ENCODE results near the gene CRB2. TPM values are rescaled to one million over a fixed set of nuclear protein-coding genes. Genes with fewer than 3 reads are reported as not detected.

The CRB2 gene
- total and polyA plus RNA-seq, 3 donors from 2014 or later: 0.63 to 3.4 (median 0.68) TPM

DNA sequence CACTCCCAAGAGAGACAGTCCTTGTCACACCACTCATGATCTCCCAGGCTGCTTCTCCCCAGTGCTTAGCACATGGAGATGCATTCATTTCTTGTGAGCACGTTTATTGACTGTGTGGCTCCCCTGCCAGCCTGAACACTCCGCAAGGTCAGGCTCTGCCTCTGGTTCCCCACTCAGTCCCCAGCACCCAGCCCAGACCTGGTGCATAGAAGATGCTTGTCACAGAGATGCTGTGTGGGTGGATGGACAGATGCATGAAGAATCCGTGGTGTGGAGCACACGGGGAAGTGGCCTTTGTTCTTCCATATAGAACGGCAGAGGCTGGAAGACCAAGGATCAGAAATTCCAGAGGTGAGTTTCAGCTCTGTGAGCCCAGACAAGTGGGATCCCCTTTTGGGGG is 13.8 kb upstream of the CRB2 start:
- no peaks in the 10 kb centered on the region for H3K27me3 ChIP-seq
- no peak overlapping the region for H3K4me3 ChIP-seq
- H3K4me1 ChIP-seq: peaks cover 4% of the 10 kb centered on the region
- no peak for DNase-seq
- H3K9me3 ChIP-seq: no peaks in the 10 kb centered on the region
- WGBS, 2 donors: 92 to 96% methylated on average over 4 to 5 of the region's 5 CpGs
- intact Hi-C loops (cut with DNase I; ENCODE audit: low total_unique reads): loop anchor here (10.0 kb wide), 1 partner anchor 257 kb away; no protein-coding TSS in a partner anchor
- TF ChIP-seq POLR2A (IDR thresholded peaks at IDR 0.05): no peak
- TF ChIP-seq, protein P1, sequence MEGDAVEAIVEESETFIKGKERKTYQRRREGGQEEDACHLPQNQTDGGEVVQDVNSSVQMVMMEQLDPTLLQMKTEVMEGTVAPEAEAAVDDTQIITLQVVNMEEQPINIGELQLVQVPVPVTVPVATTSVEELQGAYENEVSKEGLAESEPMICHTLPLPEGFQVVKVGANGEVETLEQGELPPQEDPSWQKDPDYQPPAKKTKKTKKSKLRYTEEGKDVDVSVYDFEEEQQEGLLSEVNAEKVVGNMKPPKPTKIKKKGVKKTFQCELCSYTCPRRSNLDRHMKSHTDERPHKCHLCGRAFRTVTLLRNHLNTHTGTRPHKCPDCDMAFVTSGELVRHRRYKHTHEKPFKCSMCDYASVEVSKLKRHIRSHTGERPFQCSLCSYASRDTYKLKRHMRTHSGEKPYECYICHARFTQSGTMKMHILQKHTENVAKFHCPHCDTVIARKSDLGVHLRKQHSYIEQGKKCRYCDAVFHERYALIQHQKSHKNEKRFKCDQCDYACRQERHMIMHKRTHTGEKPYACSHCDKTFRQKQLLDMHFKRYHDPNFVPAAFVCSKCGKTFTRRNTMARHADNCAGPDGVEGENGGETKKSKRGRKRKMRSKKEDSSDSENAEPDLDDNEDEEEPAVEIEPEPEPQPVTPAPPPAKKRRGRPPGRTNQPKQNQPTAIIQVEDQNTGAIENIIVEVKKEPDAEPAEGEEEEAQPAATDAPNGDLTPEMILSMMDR (IDR thresholded peaks at IDR 0.05): no peak
- no peak overlapping the region for H3K27ac ChIP-seq
- no peaks in the 10 kb centered on the region for H3K36me3 ChIP-seq (ENCODE audit: low read depth, missing control alignments)

DNA sequence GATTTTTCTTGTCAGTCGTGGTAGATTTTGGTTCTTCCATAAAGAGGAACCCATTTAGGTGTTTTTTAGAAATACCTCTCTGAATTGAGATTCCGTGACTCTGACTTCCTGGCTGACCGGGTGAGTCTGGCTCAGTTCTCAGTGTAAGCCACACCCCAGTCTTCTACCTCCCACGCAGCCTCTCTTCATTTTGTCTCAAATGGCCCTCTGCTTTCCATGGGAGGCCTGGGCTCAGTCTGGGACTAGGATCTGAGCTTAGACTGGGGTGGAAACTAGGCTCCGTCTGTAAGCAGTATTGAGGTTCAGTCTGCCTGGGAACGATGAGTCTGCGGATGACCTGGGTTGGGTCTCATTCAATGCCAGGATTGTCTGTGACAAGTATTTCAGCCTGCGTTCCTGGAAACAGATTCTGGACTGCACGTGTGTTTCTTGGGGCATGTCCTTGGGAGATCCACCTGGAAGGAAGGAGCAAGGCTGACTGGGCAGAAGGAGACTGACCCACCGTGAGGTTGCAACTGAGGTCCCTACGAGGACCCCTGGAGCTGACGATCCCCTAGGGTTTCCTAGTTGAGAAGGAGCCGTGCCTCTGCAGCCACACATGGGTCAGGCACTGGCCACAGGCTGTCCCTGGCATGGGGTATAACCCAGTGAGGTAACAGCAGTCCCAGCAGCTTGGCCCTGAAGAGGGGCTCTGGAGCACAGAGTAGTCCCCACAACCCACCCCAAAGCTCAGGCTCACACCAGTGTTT is 12.4 kb upstream of the CRB2 start:
- TF ChIP-seq POLR2A (IDR thresholded peaks at IDR 0.05): no peak
- TF ChIP-seq, protein P1 (IDR thresholded peaks at IDR 0.05): no peak
- intact Hi-C loops (cut with DNase I; ENCODE audit: low total_unique reads): loop anchor here (10.0 kb wide), 1 partner anchor 259 kb away; no protein-coding TSS in a partner anchor
- no peak for DNase-seq
- Histone ChIP-seq H3K27ac (no peak overlapping the region), H3K4me1 (peaks cover 4% of the 10 kb centered on the region), H3K4me3 (no peak overlapping the region), H3K27me3 (no peaks in the 10 kb centered on the region), H3K36me3 (ENCODE audit: low read depth, missing control alignments) (no peaks in the 10 kb centered on the region), H3K9me3 (no peaks in the 10 kb centered on the region)
- WGBS, 2 donors: 53 to 59% methylated on average over 5 to 13 of the region's 13 CpGs

DNA sequence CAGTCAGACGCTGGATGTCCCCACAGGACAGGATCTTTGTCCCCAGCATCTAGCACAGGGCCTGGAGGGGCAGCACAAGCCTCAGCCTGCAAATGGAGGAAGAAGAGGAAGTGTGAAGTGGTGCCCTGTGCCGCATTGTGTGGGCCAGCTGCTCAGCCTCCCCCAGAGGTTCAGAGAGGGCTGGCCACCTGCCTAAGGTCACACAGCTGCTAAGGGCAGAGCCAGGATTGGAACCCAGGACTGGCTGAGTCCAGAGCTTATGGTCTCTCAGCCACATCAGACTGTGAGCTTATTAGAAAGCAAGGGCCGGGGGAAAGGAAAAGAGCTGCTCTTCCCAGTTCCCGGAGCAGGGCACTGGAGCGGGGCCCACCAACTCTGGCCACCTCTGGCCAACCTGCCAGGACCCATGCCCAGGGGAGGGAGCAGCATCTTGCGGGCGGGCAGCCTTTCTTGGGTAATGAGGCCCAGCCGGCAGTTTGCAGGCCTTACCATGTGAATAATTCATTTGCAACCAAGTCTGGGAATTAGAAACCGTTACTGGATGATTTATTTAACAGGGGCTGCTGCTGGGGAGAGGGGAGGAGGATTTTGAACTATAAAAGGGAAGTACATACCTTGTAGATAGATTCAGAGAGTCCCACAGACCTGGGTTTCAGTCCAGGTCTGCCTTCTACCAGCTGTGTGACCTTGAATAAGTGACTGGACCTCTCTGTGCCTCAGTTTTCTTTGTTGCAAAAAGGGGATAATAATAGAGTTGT is 11.6 kb upstream of the CRB2 start:
- intact Hi-C loops (cut with DNase I; ENCODE audit: low total_unique reads): loop anchor here (10.0 kb wide), 1 partner anchor 260 kb away; no protein-coding TSS in a partner anchor
- Histone ChIP-seq H3K4me1 (peaks cover 4% of the 10 kb centered on the region), H3K27ac (no peak overlapping the region), H3K9me3 (no peaks in the 10 kb centered on the region), H3K4me3 (no peak overlapping the region), H3K36me3 (ENCODE audit: low read depth, missing control alignments) (no peaks in the 10 kb centered on the region), H3K27me3 (no peaks in the 10 kb centered on the region)
- DNase-seq: no peak
- TF ChIP-seq, protein P1 (IDR thresholded peaks at IDR 0.05): no peak
- no peak for TF ChIP-seq POLR2A (IDR thresholded peaks at IDR 0.05)
- 95 to 96% methylated on average over 9 of the region's 9 CpGs for WGBS, 2 donors

DNA sequence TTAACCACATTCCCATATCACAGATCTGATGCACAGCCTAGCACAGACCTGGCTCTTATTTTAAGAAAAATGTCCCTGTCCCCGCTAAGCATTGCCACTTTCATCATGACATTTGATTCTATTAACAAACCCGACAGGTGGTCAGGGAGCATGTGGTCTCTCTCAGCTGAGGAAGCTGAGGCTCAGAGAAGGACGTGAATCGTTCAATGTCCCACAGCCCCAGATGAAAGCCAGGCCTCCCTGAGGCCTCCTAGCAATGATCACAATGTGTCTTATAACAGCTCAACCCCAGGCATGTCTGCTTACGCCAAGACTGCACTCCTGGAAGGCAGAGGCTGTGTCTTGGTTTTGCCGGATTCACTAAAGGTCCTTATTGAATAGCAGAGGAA is 10.4 kb upstream of the CRB2 start:
- Histone ChIP-seq H3K27ac (no peak overlapping the region), H3K36me3 (ENCODE audit: low read depth, missing control alignments) (no peaks in the 10 kb centered on the region), H3K4me1 (peaks cover 5% of the 10 kb centered on the region), H3K4me3 (no peak overlapping the region), H3K27me3 (no peaks in the 10 kb centered on the region), H3K9me3 (no peaks in the 10 kb centered on the region)
- DNase-seq: no peak
- 55 to 61% methylated on average over 6 of the region's 6 CpGs for WGBS, 2 donors
- TF ChIP-seq, protein P1 (IDR thresholded peaks at IDR 0.05): no peak
- TF ChIP-seq POLR2A (IDR thresholded peaks at IDR 0.05): no peak
- intact Hi-C loops (cut with DNase I; ENCODE audit: low total_unique reads): loop anchor here (10.0 kb wide), 1 partner anchor 261 kb away; no protein-coding TSS in a partner anchor
